Upper lobe of left lung (tissue), 6 donors: Measurements from ENCODE around the gene ARHGEF10L. TPM values are rescaled to one million over a fixed set of nuclear protein-coding genes. Genes with fewer than 3 reads are reported as not detected.

Experiments used
- ATAC-seq, 2 donors: fragments of 200-7000 bp; cut with Tn5 transposase; one replicate each; pipeline ENCODE4 v1.9.1; 2022; ENCODE audit warnings: mild to moderate bottlenecking in 2 of 2, moderate library complexity in 2 of 2; ENCODE audit not compliant: low FRiP score in 2 of 2
- DNase-seq, 2 donors: peaks; one replicate each; pipeline ENCODE4 v3.0.0-alpha.2; 2019 to 2020
- H3K27ac ChIP-seq, 4 donors: fragments of 200-600 bp; sonication (generic); one replicate each; pipeline ENCODE4 v1.5.1; 2016 to 2019
- H3K27me3 ChIP-seq, 4 donors: fragments of 200-600 bp; sonication (generic); one replicate each; pipeline ENCODE4 v1.5.1; 2017 to 2019
- H3K36me3 ChIP-seq, 4 donors: fragments of 200-600 bp; sonication (generic); one replicate each; pipeline ENCODE4 v1.5.1; 2016 to 2019
- H3K4me1 ChIP-seq, 4 donors: fragments of 200-600 bp; sonication (generic); one replicate each; pipeline ENCODE4 v1.5.1; 2018 to 2019
- H3K4me3 ChIP-seq, 4 donors: fragments of 200-600 bp; sonication (generic); one replicate each; pipeline ENCODE4 v1.5.1; 2017 to 2019; ENCODE audit warnings: mild to moderate bottlenecking in 2 of 4, moderate library complexity in 1 of 4
- H3K9me3 ChIP-seq, 4 donors: fragments of 200-600 bp; sonication (generic); one replicate each; pipeline ENCODE4 v1.5.1; 2018 to 2019
- CTCF ChIP-seq, 6 experiments: fragments of 450-650 bp in 4 of 6; fragments of 200-600 bp in 2 of 6; sonication (generic) in 2 of 6; IDR thresholded peaks; one replicate each; pipeline ENCODE4 v1.5.1; 2016 to 2019; ENCODE audit warnings: antibody characterized with exemption in 6 of 6
- EP300 ChIP-seq, 4 donors: sonication (generic); formaldehyde crosslinking; IDR thresholded peaks; one replicate each; pipeline ENCODE4 v1.5.1; 2017; ENCODE audit warnings: antibody characterized with exemption in 4 of 4, control low read depth in 2 of 4
- POLR2A ChIP-seq, 4 donors: fragments of 450-650 bp; IDR thresholded peaks; one replicate each; pipeline ENCODE4 v1.5.1; 2016 to 2017; ENCODE audit warnings: antibody characterized with exemption in 4 of 4, mild to moderate bottlenecking in 2 of 4
- POLR2AphosphoS5 ChIP-seq, 2 donors: sonication (generic); formaldehyde crosslinking; IDR thresholded peaks; one replicate each; pipeline ENCODE4 v1.5.1; 2017; ENCODE audit warnings: antibody characterized with exemption in 2 of 2
- whole genome bisulfite sequencing, 2 donors: methylation state at CpG; one replicate each; pipeline ENCODE4 v1.1.5; 2017 to 2018; 5-methylcytosine and 5-hydroxymethylcytosine counted together
- total RNA-seq, 6 donors: library from RNA; depleted of rRNA in 4 of 6; stranded (reverse); fragments of >200 nt in 4 of 6; gene quantifications; one replicate each; pipeline versions ENCODE4 v1.1.0 to v1.2.1, GENCODE V29; 2016 to 2021
- donor health status: DM: no; HTN: no; CAD: no; lungs with moderate emphysema.
- donor health status: DM: no; HTN: yes; CAD: no; lungs with severe emphysema.

Gene ARHGEF10L
- total RNA-seq, 6 donors from 2014 or later: 17.6 to 172 (median 50.0) TPM

GRCh38 chr1:17553975-17554700 is 14.6 kb downstream of the ARHGEF10L start:
- TF ChIP-seq EP300 (IDR thresholded peaks at IDR 0.05): no peak
- no peak for TF ChIP-seq POLR2A (IDR thresholded peaks at IDR 0.05)
- no peak for TF ChIP-seq CTCF (IDR thresholded peaks at IDR 0.05)
- no peak for TF ChIP-seq POLR2AphosphoS5 (IDR thresholded peaks at IDR 0.05)
- DNase-seq (no peak), ATAC-seq (peak in 1 of 2 donors; percentile 76)
- H3K9me3 ChIP-seq: no peaks in the 10 kb centered on the region
- no peaks in the 10 kb centered on the region for H3K36me3 ChIP-seq
- no peak overlapping the region for H3K4me3 ChIP-seq
- H3K27ac ChIP-seq: no peak overlapping the region
- H3K27me3 ChIP-seq: no peaks in the 10 kb centered on the region
- peaks cover 7 to 15% (median 14%) of the 10 kb centered on the region in 4 donors for H3K4me1 ChIP-seq
- WGBS, 2 donors: 69 to 73% methylated on average over 8 of the region's 8 CpGs

GRCh38 chr1:17554954-17555353 is 15.5 kb downstream of the ARHGEF10L start:
- H3K4me1 ChIP-seq: peaks cover 7 to 18% (median 14%) of the 10 kb centered on the region in 4 donors

GRCh38 chr1:17557986-17558385 is 18.5 kb downstream of the ARHGEF10L start:
- Histone ChIP-seq H3K27ac (no peak overlapping the region), H3K9me3 (no peaks in the 10 kb centered on the region), H3K4me1 (peaks cover 0 to 18% (median 4%) of the 10 kb centered on the region in 4 donors), H3K4me3 (no peak overlapping the region), H3K27me3 (no peaks in the 10 kb centered on the region), H3K36me3 (no peaks in the 10 kb centered on the region)
- WGBS, 2 donors: 90 to 93% methylated on average over 7 of the region's 7 CpGs
- DNase-seq (no peak), ATAC-seq (no peak)
- no peak for TF ChIP-seq POLR2AphosphoS5 (IDR thresholded peaks at IDR 0.05)
- no peak for TF ChIP-seq EP300 (IDR thresholded peaks at IDR 0.05)
- TF ChIP-seq POLR2A (IDR thresholded peaks at IDR 0.05): no peak
- no peak for TF ChIP-seq CTCF (IDR thresholded peaks at IDR 0.05)

More at GRCh38 chr1:17554954-17555353, 15.5 kb downstream of the ARHGEF10L start:
- DNase-seq (no peak), ATAC-seq (no peak)
- Histone ChIP-seq H3K27ac (no peak overlapping the region), H3K27me3 (no peaks in the 10 kb centered on the region), H3K36me3 (no peaks in the 10 kb centered on the region), H3K9me3 (no peaks in the 10 kb centered on the region), H3K4me3 (no peak overlapping the region)
- TF ChIP-seq CTCF (IDR thresholded peaks at IDR 0.05) (no peak), POLR2A (IDR thresholded peaks at IDR 0.05) (no peak), POLR2AphosphoS5 (IDR thresholded peaks at IDR 0.05) (no peak), EP300 (IDR thresholded peaks at IDR 0.05) (no peak)
- 73 to 74% methylated on average over 2 of the region's 2 CpGs for WGBS, 2 donors

GRCh38 chr1:17558541-17558940 is 19.0 kb downstream of the ARHGEF10L start:
- no peak overlapping the region for H3K27ac ChIP-seq
- 65 to 69% methylated on average over 3 of the region's 3 CpGs for WGBS, 2 donors
- no peak overlapping the region for H3K4me3 ChIP-seq
- TF ChIP-seq CTCF (IDR thresholded peaks at IDR 0.05) (no peak), EP300 (IDR thresholded peaks at IDR 0.05) (no peak), POLR2A (IDR thresholded peaks at IDR 0.05) (no peak), POLR2AphosphoS5 (IDR thresholded peaks at IDR 0.05) (no peak)
- H3K4me1 ChIP-seq: peaks cover 0 to 18% (median 4%) of the 10 kb centered on the region in 4 donors
- H3K27me3 ChIP-seq: no peaks in the 10 kb centered on the region
- ATAC-seq: no peak
- H3K9me3 ChIP-seq: no peaks in the 10 kb centered on the region
- DNase-seq: no peak
- no peaks in the 10 kb centered on the region for H3K36me3 ChIP-seq
